H1 (cell line): Measurements from ENCODE around the gene GTF2A2.

Experiments used
- BACH1 ChIP-seq: IDR thresholded peaks from 2 replicates; pipeline ENCODE4 v1.6.1; 2012; ENCODE audit warnings: low read length, improper control_type of control experiment
- CTCF ChIP-seq, 3 experiments: IDR thresholded peaks; 1 replicate in 2 of 3; 2 replicates in 1 of 3; pipeline versions ENCODE4 v1.5.1 to v1.6.1; 2011; ENCODE audit warnings: low read length in 3 of 3, mild to moderate bottlenecking in 3 of 3, inconsistent platforms in 2 of 3, low read depth in 1 of 3, moderate library complexity in 1 of 3; ENCODE audit not compliant: insufficient read depth in 1 of 3; ENCODE audit errors: control extremely low read depth in 1 of 3
- KDM5A ChIP-seq: fragments of 200-600 bp; IDR thresholded peaks from 2 replicates; pipeline ENCODE4 v1.7.1; 2012; ENCODE audit warnings: mild to moderate bottlenecking, low read length, inconsistent platforms, mixed read lengths
- POLR2A ChIP-seq, 2 experiments: IDR thresholded peaks; 1 replicate in 1 of 2; 2 replicates in 1 of 2; pipeline ENCODE4 v1.6.1; 2011; ENCODE audit warnings: low read depth in 2 of 2, low read length in 2 of 2, mild to moderate bottlenecking in 2 of 2; ENCODE audit errors: control extremely low read depth in 1 of 2
- POLR2AphosphoS5 ChIP-seq: IDR thresholded peaks from 2 replicates; pipeline ENCODE4 v1.6.1; 2011; ENCODE audit warnings: low read depth, low read length
- RAD21 ChIP-seq, 2 experiments: IDR thresholded peaks in 1 of 2; conservative IDR thresholded peaks in 1 of 2; 2 replicates each; pipeline ENCODE4 v1.6.1; 2011; ENCODE audit warnings: low read depth in 2 of 2, low read length in 2 of 2, improper control_type of control experiment in 1 of 2, inconsistent platforms in 1 of 2, mild to moderate bottlenecking in 1 of 2, moderate library complexity in 1 of 2
- SP1 ChIP-seq: IDR thresholded peaks from 2 replicates; pipeline ENCODE4 v1.6.1; 2011; ENCODE audit warnings: low read depth, low read length
- TBP ChIP-seq: IDR thresholded peaks from 2 replicates; pipeline ENCODE4 v1.6.1; 2011; ENCODE audit warnings: low read depth, low read length, improper control_type of control experiment

- no peak for TF ChIP-seq POLR2A (IDR thresholded peaks at IDR 0.05; ENCODE audit: control extremely low read depth in 1 of 2, low read depth in 2 of 2, low read length in 2 of 2)
- TF ChIP-seq CTCF (IDR thresholded peaks at IDR 0.05; ENCODE audit: control extremely low read depth in 1 of 3, insufficient read depth in 1 of 3, low read depth in 1 of 3, low read length in 3 of 3): no peak
- no peak for TF ChIP-seq POLR2AphosphoS5
- no peak for TF ChIP-seq BACH1
- TF ChIP-seq TBP: no peak
- no peak for TF ChIP-seq RAD21 (IDR thresholded peaks at IDR 0.05 in 1 of 2, conservative IDR thresholded peaks at IDR 0.05 in 1 of 2; ENCODE audit: low read depth in 2 of 2, low read length in 2 of 2)
- no peak for TF ChIP-seq SP1
- no peak for TF ChIP-seq KDM5A
Observed at GRCh38 chr15:59594991-59595390, 62.3 kb downstream of the GTF2A2 start.
